HS-5 (cell line): Measurements from ENCODE around the gene GRIK5.

Experiments used
- DNase-seq: peaks from one replicate; pipeline ENCODE4 v3.0.0-alpha.2; 2012; ENCODE audit warnings: low read depth

GRIK5 gene

GRCh38 chr19:41951686-41952172, 118.3 kb downstream of the GRIK5 start:
- no peak for DNase-seq
